Measurements from ENCODE around the gene MKLN1.

The MKLN1 gene

DNA sequence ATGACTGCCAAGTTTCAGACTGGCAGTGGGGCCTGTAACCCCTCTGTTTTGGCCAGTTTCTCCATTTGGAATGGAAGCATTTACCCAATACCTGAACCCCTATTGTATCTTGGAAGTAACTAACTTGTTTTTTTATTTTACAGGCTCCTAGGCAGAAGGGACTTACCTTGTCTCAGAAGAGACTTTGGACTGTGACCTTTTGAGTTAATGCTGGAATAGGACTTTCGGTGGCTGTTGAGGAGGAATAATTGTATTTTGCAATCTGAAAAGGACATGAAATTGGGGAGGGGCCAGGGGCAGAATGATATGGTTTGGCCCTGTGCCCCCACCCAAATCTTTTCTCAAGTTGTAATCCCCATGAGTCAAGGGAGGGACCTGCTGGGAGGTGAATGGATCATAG is 20.0 kb upstream of the MKLN1 start:
- no peaks in the 10 kb centered on the region for H3K9me3 ChIP-seq (ENCODE audit: control insufficient read depth, low read length)
- no peak overlapping the region for H3K4me3 ChIP-seq (ENCODE audit: insufficient read depth, low read depth, low read length)
- H3K36me3 ChIP-seq (ENCODE audit: control insufficient read depth, insufficient read depth, low read length) = no peaks in the 10 kb centered on the region
- H3K27me3 ChIP-seq (ENCODE audit: control insufficient read depth, insufficient read depth, low read length, poor library complexity, severe bottlenecking) = no peaks in the 10 kb centered on the region
- WGBS, 2 experiments = 97 to 98% methylated on average over 1 of the region's 1 CpG
- H3K27ac ChIP-seq (ENCODE audit: insufficient read depth, low read depth, low read length, poor library complexity, severe bottlenecking) = no peak overlapping the region
- H3K4me1 ChIP-seq (ENCODE audit: control insufficient read depth, insufficient read depth, low read length) = no peaks in the 10 kb centered on the region

DNA sequence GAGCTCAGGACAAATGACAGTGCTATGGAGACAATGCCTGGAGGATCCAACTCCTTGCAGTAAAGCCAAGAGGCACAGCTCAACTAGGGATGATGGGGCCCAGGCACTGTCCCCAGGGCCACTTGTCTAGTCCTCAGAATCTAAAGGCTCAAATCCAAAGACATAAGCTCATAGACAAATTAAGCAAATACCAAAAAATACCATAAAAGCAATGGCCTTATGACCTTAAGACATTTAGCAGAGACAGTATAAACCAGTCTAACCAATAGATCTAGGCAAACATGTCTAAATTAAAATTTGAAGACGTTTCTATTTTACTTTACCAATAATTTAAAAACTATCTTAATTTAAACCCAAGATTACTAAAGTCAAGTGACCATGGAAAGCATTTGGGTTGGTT is 14.8 kb upstream of the MKLN1 start:
- no peaks in the 10 kb centered on the region for H3K9me3 ChIP-seq (ENCODE audit: control insufficient read depth, low read length)
- no peak overlapping the region for H3K4me3 ChIP-seq (ENCODE audit: insufficient read depth, low read depth, low read length)
- no peaks in the 10 kb centered on the region for H3K4me1 ChIP-seq (ENCODE audit: control insufficient read depth, insufficient read depth, low read length)
- no peaks in the 10 kb centered on the region for H3K36me3 ChIP-seq (ENCODE audit: control insufficient read depth, insufficient read depth, low read length)
- no peak overlapping the region for H3K27ac ChIP-seq (ENCODE audit: insufficient read depth, low read depth, low read length, poor library complexity, severe bottlenecking)
- H3K27me3 ChIP-seq (ENCODE audit: control insufficient read depth, insufficient read depth, low read length, poor library complexity, severe bottlenecking) = no peaks in the 10 kb centered on the region
- 67 to 100% methylated on average over 1 of the region's 1 CpG for WGBS, 2 experiments

DNA sequence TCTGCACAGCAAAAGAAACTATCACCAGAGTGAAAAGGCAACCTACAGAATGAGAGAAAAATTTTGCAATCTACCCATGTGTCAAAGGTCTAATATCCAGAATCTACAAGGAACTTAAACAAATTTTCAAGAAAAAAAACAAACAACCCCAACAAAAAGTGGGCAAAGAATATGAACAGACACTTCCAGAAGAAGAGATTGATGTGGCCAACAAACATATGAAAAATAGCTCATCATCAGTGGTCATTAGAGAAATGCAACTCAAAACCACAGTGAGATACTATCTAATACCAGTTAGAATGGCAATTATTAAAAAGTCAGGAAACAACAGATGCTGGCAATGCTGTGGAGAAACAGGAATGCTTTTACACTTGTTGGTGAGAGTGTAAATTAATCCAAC is 7.1 kb upstream of the MKLN1 start:
- Histone ChIP-seq H3K9me3 (ENCODE audit: control insufficient read depth, low read length) (no peaks in the 10 kb centered on the region), H3K36me3 (ENCODE audit: control insufficient read depth, insufficient read depth, low read length) (no peaks in the 10 kb centered on the region), H3K27me3 (ENCODE audit: control insufficient read depth, insufficient read depth, low read length, poor library complexity, severe bottlenecking) (no peaks in the 10 kb centered on the region), H3K4me3 (ENCODE audit: insufficient read depth, low read depth, low read length) (no peak overlapping the region), H3K27ac (ENCODE audit: insufficient read depth, low read depth, low read length, poor library complexity, severe bottlenecking) (no peak overlapping the region), H3K4me1 (ENCODE audit: control insufficient read depth, insufficient read depth, low read length) (no peaks in the 10 kb centered on the region)

DNA sequence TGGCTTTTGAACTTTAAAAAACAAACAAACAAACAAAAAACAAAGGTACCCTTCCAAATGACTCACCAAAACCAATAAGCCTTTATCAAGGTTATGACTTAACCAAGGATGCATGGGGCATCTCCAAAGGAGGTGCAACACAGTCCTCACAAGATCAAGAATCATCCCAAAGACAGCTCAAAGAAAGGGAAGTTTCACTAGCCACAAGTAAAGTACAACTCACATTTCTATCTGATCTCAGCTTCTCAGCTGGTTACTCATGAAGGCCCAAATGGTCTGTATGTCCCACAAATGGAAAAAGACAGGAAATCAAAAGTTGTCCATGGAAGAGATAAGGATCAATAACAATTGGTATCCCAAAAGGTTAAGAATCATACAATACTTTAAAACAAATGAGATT is 6.0 kb upstream of the MKLN1 start:
- Histone ChIP-seq H3K27ac (ENCODE audit: insufficient read depth, low read depth, low read length, poor library complexity, severe bottlenecking) (no peak overlapping the region), H3K36me3 (ENCODE audit: control insufficient read depth, insufficient read depth, low read length) (no peaks in the 10 kb centered on the region), H3K9me3 (ENCODE audit: control insufficient read depth, low read length) (no peaks in the 10 kb centered on the region), H3K4me3 (ENCODE audit: insufficient read depth, low read depth, low read length) (no peak overlapping the region), H3K4me1 (ENCODE audit: control insufficient read depth, insufficient read depth, low read length) (peaks cover 2% of the 10 kb centered on the region), H3K27me3 (ENCODE audit: control insufficient read depth, insufficient read depth, low read length, poor library complexity, severe bottlenecking) (no peaks in the 10 kb centered on the region)

DNA sequence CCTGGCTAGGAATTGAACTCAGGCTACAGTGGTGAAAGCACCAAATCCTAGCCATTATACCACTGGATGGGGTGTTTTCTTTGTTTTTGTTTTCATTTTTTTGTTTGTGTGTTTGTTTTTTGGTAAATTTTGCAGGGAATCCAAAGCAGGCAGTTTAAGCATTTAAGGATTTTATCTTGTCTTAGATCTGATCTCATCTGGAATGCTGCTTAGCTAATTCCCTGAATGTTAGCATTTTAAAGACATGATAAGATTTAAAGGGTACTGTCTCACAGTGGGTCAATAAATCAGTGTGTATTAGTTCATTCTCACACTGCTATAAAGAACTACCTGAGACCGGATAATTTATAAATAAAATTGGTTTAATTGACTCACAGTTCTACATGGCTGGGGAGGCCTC is 5.6 kb upstream of the MKLN1 start:
- H3K36me3 ChIP-seq (ENCODE audit: control insufficient read depth, insufficient read depth, low read length) = no peaks in the 10 kb centered on the region
- WGBS, 2 experiments = 100% methylated on average over 1 of the region's 1 CpG
- H3K4me3 ChIP-seq (ENCODE audit: insufficient read depth, low read depth, low read length) = no peak overlapping the region

DNA sequence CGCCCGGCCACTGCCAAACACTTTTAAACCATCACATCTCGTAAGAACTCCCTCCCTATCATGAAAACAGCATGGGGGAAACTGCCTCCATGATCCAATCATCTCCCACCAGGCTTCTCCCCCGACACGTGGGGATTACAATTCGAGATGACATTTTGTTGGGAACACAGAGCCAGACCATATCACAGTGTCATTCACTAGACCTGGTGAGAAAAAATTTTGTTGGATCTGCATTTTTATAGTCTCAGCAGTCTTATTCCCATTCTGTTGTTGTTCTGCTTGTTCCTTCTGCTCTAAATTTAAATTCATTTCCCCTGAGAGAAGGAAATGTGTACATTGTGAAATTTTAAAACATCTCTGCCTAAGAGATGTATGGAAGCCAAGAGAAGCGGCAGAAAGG is 4.8 kb upstream of the MKLN1 start:
- Histone ChIP-seq H3K27me3 (ENCODE audit: control insufficient read depth, insufficient read depth, low read length, poor library complexity, severe bottlenecking) (no peaks in the 10 kb centered on the region), H3K27ac (ENCODE audit: insufficient read depth, low read depth, low read length, poor library complexity, severe bottlenecking) (no peak overlapping the region)
- WGBS, 2 experiments = 90% methylated on average over 7 of the region's 7 CpGs

More for the DNA sequence above, 5.6 kb upstream of the MKLN1 start:
- H3K27me3 ChIP-seq (ENCODE audit: control insufficient read depth, insufficient read depth, low read length, poor library complexity, severe bottlenecking) = no peaks in the 10 kb centered on the region
- peaks cover 5% of the 10 kb centered on the region for H3K4me1 ChIP-seq (ENCODE audit: control insufficient read depth, insufficient read depth, low read length)
- no peaks in the 10 kb centered on the region for H3K9me3 ChIP-seq (ENCODE audit: control insufficient read depth, low read length)
- H3K27ac ChIP-seq (ENCODE audit: insufficient read depth, low read depth, low read length, poor library complexity, severe bottlenecking) = no peak overlapping the region

DNA sequence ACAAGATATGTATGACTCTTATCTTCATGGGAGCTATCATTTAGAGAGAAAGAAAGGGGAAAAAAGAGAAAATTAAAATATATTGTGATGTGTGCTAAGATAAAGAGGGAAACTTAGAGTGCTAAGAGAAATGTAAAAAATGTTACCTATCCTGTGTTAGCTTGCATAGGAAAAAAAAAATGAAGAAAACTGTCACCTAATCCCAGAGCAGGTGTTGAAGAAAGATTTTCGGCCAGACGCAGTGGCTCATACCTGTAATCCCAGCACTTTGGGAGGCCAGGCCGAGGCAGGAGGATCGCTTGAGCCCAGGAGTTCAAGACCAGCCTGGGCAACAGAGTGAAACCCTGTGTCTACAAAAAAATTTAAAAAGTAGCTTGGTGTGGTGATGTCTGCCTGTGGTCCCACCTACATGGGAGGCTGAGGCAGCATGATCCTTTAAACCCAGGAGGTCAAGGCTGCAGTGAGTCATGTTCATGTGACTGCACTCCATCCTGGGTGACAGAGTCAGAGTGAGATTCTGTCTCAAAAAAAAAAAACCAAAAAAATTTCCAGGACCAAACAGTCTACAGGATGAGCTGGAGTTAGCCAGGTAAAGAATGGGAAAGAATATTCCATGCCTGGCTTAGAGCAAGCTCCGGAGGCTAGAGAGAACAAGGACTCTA is 2.4 kb upstream of the MKLN1 start:
- Histone ChIP-seq H3K27me3 (ENCODE audit: control insufficient read depth, insufficient read depth, low read length, poor library complexity, severe bottlenecking) (no peaks in the 10 kb centered on the region), H3K9me3 (ENCODE audit: control insufficient read depth, low read length) (no peaks in the 10 kb centered on the region), H3K4me1 (ENCODE audit: control insufficient read depth, insufficient read depth, low read length) (peaks cover 14% of the 10 kb centered on the region), H3K36me3 (ENCODE audit: control insufficient read depth, insufficient read depth, low read length) (no peaks in the 10 kb centered on the region), H3K4me3 (ENCODE audit: insufficient read depth, low read depth, low read length) (no peak overlapping the region), H3K27ac (ENCODE audit: insufficient read depth, low read depth, low read length, poor library complexity, severe bottlenecking) (no peak overlapping the region)
- 89 to 90% methylated on average over 5 of the region's 5 CpGs for WGBS, 2 experiments

More for the DNA sequence above, 4.8 kb upstream of the MKLN1 start:
- Histone ChIP-seq H3K4me3 (ENCODE audit: insufficient read depth, low read depth, low read length) (no peak overlapping the region), H3K4me1 (ENCODE audit: control insufficient read depth, insufficient read depth, low read length) (peaks cover 5% of the 10 kb centered on the region), H3K36me3 (ENCODE audit: control insufficient read depth, insufficient read depth, low read length) (no peaks in the 10 kb centered on the region), H3K9me3 (ENCODE audit: control insufficient read depth, low read length) (no peaks in the 10 kb centered on the region)

DNA sequence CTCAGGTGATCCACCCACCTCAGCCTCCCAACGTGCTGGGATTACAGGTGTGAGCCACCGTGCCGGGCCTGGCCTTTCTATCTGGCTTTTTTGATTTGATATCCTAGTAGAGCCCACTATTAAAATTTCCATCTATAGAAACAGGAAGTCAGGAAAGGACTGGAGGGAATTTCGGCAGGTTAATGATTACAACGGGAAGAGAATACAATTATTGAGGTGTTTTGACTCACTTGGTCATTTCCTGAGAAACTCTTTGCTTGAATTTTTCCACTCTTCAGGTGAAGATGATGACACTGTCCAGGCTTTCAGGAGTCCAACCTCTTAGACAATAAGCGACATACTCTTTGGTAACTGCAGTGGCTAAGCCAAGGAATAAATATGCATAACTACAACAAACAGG is 1.1 kb upstream of the MKLN1 start:
- H3K27me3 ChIP-seq (ENCODE audit: control insufficient read depth, insufficient read depth, low read length, poor library complexity, severe bottlenecking) = no peaks in the 10 kb centered on the region
- no peaks in the 10 kb centered on the region for H3K36me3 ChIP-seq (ENCODE audit: control insufficient read depth, insufficient read depth, low read length)
- peaks cover 14% of the 10 kb centered on the region for H3K4me1 ChIP-seq (ENCODE audit: control insufficient read depth, insufficient read depth, low read length)
- peak overlapping the region; percentile 74 for H3K4me3 ChIP-seq (ENCODE audit: insufficient read depth, low read depth, low read length)
- H3K9me3 ChIP-seq (ENCODE audit: control insufficient read depth, low read length) = no peaks in the 10 kb centered on the region
- no peak overlapping the region for H3K27ac ChIP-seq (ENCODE audit: insufficient read depth, low read depth, low read length, poor library complexity, severe bottlenecking)
- WGBS, 2 experiments = 92 to 95% methylated on average over 6 of the region's 6 CpGs

DNA sequence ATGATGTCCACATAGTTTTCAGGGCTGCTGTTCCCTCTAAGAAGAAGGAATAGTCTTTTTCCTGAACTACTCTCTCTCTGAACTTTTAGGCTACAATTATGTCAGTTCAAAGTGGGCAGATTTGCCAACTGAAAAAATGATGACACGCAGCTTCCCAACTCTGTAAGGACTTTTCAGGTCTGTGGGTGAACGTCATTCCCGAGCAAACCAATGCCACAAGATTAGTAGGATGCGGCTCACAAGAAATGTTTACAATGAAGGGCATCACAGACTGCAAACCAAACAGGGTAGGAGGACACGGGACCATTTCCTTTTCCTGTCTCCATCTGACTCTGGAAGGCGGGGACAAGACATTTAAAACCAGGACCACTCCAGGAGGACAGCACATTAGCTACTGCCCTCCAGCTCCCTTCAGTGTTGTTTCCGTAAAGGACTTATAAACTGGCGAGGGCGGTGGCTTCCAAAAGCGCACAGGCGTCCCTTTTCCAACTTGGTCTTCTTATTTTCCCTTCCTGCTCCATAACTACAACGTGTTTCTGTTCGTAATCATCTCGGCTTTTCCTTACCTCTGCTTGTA is 539 bp upstream of the MKLN1 start:
- H3K4me3 ChIP-seq (ENCODE audit: insufficient read depth, low read depth, low read length) = peak overlapping the region; percentile 74
- 7 to 8% methylated on average over 14 of the region's 14 CpGs for WGBS, 2 experiments
- no peaks in the 10 kb centered on the region for H3K9me3 ChIP-seq (ENCODE audit: control insufficient read depth, low read length)
- no peaks in the 10 kb centered on the region for H3K36me3 ChIP-seq (ENCODE audit: control insufficient read depth, insufficient read depth, low read length)
- H3K4me1 ChIP-seq (ENCODE audit: control insufficient read depth, insufficient read depth, low read length) = peaks cover 14% of the 10 kb centered on the region
- H3K27me3 ChIP-seq (ENCODE audit: control insufficient read depth, insufficient read depth, low read length, poor library complexity, severe bottlenecking) = no peaks in the 10 kb centered on the region
- peak overlapping the region; percentile 47 for H3K27ac ChIP-seq (ENCODE audit: insufficient read depth, low read depth, low read length, poor library complexity, severe bottlenecking)

DNA sequence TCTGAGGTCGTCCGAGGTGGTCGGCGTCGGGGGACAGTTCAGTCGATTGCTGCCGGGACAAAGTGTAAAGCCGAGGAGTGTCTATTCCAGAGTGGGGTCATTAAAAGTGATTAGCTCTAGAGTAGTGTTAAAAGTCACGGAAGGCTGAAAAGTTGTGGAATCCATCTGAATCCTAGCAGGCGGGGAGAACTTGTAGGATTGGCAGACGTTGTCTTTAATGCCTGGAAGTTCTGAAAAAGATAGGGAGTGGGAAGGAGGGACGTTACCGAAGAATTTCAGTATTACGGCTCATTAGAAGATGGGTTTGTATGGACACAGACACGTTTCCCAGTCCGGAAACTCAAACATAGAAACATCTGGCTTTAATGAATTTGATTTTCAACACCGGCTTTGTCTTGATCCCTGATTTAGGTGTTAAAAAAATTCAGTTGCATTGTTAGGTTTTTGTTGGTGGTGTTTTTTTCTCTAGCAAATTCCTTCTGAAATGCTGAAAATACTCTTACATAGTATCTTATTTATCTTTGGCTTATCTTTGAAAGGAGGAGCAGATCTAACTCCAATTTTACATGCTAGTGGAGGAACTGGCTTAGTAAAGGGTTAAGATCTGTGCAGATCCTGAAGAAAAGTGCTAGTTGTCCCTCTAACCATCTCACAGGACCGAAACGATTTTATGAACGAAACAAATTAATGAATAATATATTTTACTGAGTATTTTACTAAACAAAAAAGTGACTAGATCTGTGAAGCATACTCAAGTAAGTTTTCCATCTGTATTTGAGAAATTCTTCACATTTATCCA is 900 bp downstream of the MKLN1 start:
- no peaks in the 10 kb centered on the region for H3K27me3 ChIP-seq (ENCODE audit: control insufficient read depth, insufficient read depth, low read length, poor library complexity, severe bottlenecking)
- peaks cover 14% of the 10 kb centered on the region for H3K4me1 ChIP-seq (ENCODE audit: control insufficient read depth, insufficient read depth, low read length)
- H3K36me3 ChIP-seq (ENCODE audit: control insufficient read depth, insufficient read depth, low read length) = peaks cover 5% of the 10 kb centered on the region
- WGBS, 2 experiments = 1 to 9% methylated on average over 17 to 20 of the region's 20 CpGs
- peak overlapping the region; percentile 74 for H3K4me3 ChIP-seq (ENCODE audit: insufficient read depth, low read depth, low read length)
- H3K27ac ChIP-seq (ENCODE audit: insufficient read depth, low read depth, low read length, poor library complexity, severe bottlenecking) = peak overlapping the region; percentile 82
- no peaks in the 10 kb centered on the region for H3K9me3 ChIP-seq (ENCODE audit: control insufficient read depth, low read length)

Data from ectodermal cell (in vitro differentiated cells).